HG03521 (cell line): ENCODE results near the gene RBM28.

Source experiments
- ATAC-seq: cut with Tn5 transposase; IDR thresholded peaks from one replicate; pipeline ENCODE4 v1.9.1; 2021; ENCODE audit warnings: mild to moderate bottlenecking, moderate library complexity; ENCODE audit not compliant: unreplicated experiment

Gene RBM28

DNA sequence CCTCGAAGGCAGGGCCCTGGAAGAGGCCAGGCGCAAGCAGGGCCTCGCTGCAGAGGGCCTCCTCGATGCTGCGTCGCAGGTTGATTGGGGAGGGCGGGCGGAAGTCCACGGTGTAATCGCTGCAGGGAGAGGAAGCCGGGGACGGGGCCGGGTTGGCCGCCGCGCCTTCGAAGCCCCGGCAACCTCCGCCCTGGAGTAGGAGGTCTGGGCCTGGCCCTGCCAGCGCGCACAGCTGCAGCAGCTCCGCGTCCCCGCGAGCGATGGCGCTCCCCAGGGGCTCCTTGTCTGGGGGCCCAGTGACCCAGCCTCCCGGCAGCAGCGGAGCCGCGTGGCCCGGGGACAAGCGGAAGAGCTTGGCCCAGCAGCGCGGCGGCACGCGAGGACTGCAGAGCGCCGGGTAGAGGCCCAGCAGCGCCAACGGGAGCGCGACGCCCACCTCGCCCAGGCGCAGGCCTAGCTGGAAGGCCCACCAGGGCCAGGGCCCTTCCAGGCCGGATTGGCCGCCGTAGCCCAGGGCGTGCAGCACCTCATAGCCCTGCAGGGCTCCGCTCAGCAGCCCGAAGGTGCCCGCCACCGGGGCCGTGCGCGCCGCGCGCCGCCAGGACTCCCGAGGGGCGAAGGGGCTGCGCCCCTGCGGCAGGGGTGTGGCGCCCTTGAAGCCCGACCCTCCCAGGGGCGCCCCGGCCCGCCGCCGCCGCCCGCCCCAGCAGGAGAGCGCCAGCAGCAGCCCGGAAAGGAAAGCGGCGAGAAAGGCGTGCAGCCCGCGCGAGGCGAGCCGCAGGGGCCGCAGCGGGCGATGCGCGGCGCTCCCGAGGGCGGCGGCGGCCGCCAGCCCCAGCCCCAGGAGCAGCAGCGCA is 7.8 kb upstream of the RBM28 start:
- no peak for ATAC-seq

DNA sequence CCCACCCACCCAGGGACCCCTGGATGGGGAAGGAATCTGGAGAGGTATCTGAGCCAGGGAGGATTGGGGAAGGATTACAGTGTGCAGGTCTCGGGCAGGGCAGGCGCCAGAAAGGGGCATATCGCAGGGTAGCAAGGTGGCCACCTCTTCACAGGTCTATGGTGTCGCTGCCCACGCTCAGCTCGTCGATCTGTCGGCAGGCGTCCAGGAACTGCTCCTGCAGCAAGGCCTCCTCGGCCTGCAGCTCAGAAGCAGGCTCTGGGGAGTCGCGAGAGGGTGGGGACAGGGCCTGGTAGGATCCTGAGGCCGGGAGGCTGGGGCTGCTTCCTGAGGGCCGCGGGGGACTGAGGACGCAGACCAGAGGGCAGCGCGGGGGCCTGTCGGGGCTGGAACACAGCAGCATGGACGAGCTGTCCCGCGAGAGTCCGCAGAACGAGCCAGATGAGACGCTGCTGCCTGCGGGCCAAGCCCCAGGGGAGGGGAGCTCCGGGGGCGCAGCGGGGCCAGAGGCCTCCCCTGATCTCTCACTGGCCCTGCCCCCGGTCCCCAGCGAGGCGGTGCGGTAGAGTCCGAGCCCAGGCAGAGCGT is 7.1 kb upstream of the RBM28 start:
- no peak for ATAC-seq

DNA sequence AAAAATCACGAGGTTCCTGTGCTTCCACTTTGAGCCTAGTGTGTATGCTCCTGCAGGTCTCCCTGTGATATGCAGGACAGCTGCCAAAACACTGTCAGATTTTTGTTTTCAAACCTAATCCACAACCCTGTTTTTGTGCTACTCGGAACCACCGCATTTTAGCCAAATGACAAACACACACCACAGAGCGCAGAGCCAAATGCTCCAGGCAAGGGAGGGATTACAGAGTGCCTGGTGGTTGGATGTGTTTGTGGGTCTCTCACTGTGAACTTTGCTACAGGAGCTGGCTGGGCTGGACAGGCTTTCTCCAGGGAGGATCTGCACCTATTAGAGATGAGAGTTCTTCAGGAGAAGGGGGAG is 5.7 kb upstream of the RBM28 start:
- no peak for ATAC-seq

DNA sequence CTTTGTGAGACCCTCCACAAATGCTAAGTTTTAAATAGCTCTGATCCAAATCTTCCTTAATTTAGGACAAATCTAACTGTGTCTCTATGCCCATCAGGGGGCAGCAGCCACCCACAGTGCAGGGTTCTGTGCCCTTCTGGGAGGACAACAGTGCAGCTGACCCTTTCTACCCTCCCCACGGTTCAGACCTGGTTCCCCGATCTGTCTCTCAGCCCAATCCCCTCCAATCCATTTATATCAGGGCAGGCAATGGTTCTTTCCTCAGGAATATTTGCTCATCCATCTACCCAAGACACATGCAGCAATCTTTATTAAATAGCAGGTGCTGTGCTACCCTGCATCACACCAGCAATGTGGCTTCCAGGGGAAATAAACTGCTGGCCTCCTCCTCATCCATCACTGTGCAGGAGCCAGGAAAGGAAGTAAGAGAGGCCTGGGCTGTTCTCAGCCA is 4.0 kb upstream of the RBM28 start:
- no peak for ATAC-seq

DNA sequence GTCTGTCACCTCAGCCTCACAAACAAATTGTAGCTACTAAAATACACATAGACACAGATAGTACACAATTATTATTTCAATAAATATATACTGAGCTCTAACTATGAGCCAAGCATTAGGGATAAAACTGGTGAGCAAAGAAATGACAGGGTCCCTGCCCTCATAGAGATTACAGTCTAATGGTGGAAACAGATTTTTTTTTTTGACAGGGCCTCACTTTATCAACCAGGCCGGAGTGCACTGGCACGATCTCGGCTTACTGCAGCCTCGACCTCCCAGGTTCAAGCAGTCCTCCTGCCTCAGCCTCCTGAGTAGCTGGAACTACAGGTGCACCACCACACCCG is 695 bp upstream of the RBM28 start:
- no peak for ATAC-seq

DNA sequence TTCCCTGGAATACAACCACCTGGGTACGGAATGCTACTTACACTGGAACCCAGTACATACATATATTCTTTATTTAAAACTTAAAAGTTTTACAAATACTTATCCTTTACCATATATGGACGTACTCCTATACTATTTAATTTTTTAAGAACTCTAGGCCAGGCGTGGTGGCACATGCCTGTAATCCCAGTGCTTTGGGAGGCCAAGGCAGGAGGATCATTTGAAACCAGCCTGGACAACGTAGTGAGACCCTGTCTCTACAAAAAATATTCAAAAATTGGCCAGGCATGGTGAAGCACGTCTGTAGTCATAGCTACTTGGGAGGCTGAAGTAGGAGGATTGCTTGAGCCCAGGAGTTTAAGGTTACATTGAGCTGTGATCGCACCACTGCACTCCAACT is 2.0 kb downstream of the RBM28 start:
- ATAC-seq: no peak

DNA sequence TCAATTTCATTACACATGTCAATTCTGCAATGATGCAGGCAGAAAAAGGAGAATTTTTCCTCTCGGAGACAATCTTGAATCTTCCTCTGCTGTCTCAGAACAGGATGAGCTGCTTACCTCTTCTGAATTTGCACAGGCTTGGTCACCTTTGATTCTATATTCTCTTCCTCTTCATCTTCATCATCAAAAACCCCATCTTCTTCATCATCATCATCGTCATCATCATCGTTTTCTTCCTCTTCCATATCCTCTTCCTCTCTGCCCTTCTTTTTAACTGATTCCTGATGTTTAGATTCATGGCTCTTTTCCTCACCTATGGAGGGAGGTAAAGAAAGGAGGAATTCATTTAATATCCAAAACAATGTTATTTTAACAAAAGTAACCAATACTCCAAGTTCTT is 8.0 kb downstream of the RBM28 start:
- ATAC-seq: no peak

DNA sequence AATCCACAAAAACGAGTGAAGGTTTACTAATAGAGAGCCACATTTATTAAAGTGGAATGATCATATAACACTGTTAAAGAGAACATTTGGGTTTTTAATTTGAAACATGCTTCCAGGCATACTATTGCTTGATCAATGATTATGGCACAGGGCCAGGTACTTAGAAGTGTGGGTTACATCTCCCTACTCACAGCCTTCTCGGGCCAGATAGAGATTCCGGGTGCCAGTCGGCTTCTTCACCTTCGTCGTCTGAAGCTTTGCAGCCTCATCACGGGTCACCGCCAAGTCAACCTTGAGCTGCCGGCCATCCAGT is 19.4 kb downstream of the RBM28 start:
- ATAC-seq: no peak

DNA sequence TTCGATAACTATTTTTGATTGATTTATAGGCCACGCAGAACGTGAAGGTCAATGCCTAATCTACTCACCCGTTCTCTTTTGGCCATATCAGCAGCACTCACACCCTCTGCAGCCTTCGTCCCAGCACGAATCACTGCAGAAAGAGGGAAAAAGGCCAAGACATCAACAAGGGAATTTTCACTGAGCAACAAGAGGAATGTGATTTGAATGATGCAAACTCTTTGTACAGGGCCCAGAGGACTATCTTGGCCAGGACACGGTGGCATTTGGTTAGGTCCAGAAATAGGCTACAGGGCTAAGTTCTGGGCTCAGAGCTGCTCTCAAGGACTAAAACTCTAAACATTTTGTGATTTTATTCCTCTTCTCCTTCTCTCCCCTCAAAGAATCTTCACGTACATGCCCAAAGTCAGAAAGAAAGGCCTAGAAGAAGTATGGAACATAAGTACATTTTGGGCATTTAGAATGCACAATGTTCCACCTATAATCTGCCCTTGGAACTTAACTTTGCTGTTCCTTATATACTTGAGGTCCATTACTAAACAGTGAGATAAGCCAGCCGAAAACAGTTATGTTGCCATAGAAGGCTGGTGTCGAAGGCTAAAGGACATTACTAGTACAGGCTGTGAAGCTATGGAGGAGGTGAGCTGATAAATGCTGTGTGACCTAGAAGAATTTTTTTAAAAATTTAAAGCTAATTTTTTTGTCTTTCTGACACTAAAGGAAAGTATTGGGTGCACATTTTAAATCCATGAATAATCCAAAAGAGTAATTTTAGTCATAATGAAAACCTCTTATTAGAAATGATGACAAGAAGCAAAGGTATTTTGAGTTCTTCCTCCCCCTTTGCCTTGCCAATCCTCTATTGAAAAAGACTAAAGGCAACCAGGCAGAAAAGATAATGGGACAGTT is 20.0 kb downstream of the RBM28 start:
- no peak for ATAC-seq

DNA sequence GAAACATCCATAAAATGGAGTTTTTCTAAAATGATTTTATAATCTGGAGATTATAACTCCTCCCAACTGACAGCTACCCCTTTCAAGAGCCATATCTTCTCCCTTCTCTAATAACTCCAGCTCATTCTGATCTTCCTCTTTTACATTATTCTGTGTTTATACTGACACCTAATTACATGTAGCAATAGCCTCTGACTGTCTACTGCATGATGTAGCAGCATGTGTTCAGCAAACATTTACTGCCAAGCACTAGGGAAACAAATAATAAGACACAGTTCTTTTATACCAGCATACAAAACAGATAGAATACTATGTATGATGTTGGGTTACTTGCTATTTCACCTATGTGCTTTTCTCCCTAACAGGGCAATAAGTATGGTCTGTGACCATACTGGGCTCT is 20.7 kb downstream of the RBM28 start:
- no peak for ATAC-seq

DNA sequence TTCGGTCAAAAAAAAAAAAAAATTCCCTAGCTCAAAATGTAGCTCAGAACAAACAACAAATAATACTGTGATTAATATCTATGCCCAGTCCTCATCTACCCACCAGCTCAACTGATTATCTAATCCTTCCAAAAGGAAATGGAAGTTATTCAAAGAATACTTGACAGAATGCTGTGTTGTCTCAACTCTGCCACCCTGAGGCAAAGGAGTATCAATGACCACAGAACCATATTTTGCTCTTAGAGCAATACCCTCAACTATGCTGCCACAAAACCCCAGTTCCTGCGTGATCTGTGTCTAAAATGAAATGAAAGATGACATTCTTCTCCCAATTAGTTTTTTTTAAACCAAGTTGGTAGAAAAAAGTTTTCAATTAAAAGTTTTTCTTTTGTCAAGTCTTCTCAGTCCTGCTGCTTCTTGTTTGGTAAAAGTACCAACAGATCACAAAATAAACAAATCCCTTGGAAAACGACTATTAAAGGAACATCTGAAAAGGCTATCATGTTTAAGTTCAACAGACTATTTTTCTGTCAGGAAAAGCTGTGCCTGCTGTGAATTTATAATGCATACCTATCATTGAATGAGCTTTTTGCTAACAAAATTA is 21.6 kb downstream of the RBM28 start:
- no peak for ATAC-seq

DNA sequence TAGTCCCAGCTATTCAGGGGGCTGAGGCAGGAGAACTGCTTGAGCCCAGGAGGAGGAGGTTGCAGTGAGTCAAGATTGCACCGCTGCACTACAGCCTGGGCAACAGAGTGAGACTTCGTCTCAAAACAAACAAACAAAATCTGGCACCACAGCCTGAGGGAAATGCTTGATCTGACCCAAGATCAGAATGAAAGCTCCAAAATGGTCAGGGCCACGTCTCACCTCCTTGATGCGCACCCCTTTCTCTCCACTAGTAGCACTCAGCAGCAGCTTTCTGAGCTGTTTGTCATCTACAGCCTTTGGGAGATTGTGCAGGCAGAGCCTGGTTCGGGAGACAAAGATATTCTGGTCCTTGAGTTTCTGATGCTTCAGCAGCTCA is 22.7 kb downstream of the RBM28 start:
- ATAC-seq: no peak

DNA sequence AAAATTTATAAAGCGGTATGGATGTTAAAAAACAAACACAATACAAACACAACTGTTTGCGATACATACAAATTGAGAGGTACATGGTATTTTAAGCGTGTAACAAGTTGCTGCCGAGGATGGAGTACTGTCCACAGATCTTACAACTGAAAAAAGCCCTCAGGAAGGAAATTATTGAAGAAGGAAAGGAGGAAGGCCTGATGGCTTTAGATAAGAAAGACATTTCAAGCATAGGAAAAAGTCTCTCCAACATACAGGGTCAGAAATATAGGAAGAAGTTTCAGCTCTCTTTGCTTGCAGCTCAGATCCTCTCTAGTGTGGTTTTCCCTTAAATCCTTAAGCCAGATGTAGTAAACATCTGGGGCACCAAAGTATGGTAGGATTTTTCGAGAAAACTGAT is 25.0 kb downstream of the RBM28 start:
- no peak for ATAC-seq

DNA sequence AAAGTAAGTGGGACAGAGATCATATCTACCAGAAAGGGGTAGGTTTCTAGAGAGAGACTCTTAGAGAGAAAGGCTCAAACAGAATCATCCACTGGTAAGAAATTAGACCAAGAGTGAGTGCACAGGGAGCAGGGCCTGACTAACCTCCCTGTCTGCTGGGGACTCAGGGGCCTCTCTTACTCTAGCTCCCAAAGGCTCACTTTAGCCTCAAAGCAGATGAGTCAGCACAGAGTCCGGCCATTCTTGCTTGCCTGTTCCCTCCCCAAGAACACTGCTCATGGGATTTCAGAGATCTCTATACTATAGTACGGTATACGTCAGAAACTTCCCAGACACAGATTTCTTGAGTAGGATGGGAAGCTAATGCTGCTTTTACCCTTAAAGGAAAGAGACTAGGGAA is 32.7 kb downstream of the RBM28 start:
- ATAC-seq: no peak

DNA sequence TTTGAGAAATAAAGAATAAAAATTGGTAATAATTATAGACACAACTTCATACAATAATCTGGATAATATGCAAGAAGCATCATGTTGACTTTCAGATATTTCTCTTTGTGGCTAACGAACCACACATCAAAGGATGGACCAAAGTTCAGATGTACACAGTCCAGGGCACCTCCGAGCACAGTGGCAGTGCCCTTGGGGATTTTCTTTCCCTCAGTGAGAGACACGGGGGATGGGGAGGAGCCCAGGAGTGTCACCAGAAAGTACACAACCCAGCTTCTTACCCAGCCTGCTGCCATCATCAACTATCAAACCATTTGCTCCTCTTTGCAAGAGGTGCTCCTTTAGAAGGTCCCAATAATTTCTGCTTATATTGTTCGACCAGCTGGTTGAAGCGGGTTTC is 33.2 kb downstream of the RBM28 start:
- no peak for ATAC-seq

DNA sequence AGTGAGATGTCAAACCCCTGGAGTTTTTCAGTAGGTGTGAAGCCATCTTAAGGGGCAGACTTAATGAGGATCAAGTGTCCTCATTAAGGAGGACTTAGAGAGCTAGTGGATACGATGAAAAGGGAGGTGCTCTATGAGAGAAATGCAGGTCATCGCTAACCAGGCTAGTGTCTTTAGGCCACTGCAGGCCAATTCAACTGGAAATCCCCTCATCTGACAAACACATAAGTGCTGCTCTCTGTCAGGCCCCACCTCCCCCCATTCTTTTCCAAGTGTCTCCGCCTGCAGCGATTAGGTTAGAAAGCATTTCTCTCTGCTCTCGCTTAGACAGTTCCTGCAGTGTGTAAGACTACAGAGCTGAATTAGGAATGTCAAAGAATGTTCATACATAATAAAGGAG is 33.7 kb downstream of the RBM28 start:
- no peak for ATAC-seq

DNA sequence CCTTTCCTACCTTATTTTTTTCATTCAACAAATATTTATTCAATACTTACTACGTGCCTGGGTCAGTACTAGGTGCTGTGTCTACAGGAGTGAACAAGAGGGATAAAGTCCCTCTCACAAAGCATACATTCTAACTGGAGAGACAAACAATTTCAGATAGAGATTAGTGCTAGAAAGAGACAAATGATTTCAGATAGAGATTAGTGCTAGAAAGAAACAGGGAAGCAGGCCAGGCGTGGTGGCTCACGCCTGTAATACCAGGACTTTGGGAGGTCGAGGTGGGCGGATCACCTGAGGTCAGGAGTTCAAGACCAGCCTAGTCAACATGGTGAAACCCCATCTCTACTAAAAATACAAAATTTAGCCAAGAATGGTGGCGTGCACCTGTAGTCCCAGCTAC is 34.6 kb downstream of the RBM28 start:
- no peak for ATAC-seq

DNA sequence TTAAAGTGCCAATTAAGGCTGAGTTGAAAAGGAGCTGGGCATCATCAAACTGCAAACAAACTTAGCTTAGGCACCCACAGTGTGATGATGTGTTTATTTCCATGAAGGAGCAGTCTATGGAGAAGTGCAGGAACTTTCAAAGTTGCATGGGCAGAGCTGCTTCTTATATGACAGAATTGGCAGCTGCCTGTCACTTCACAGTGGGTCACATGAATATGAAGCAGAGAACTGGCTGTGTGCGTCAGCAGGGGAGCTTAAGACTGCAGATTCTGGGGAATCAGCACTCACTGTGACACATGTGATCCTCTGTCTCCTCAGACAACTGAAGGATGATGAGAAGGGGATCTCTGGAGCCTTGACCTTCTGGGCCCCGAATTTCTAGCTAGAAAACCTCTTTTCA is 36.6 kb downstream of the RBM28 start:
- ATAC-seq: no peak

DNA sequence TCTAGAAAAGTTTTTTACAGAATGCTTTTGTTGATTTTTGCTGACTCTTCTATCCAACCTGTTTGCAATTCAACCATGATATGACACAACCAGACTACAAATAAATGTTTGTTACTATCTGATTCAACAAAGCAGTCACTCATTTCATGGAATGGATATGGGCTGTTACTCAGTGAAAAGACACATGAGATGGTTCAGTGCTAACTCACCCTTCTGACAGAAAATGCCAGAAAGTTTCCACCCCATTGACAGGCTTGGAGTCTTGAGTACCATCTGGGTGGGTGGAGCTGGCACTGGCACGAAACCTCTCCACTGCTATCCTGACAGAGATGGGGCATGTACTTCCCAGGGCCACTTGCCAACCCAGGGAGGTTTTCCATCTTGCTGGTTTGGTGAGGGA is 39.5 kb downstream of the RBM28 start:
- no peak for ATAC-seq

DNA sequence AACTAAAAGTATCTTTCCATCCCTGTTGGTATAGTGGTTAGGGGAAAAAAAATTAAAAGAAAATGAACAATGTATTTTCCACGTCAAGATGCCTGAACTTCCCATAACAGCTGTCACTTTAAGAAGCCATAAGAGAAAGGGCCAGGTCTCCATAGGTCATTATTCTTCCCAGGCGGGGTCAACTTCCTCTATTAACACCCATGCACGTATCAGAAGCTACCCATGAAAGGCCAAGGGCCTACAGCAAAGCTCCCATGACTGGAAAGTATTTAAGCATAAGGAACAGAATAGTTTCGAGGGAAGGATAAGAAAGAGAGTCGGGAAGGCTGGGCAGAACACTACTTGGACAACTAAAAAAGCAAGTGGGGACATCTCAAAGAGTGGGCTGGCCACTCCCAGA is 40.1 kb downstream of the RBM28 start:
- ATAC-seq: no peak

DNA sequence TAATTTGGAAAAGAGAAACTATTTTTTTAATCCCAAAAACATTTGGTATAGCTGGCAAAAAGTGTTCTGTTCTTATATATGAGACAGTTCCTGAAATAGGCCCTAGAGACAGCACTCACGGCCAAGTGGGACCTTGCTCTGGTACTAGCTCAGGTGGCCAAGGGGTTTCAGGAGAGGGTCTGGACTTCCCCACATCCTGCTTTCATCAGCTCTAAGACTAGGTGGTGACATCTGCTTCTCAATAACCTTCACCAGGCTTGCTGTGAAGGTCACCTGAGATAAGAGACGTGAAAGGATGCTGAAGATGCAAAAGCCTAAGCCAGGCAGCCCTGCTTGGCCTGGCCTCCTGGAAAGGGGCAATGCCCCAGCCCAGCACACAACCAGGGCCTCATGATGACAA is 40.6 kb downstream of the RBM28 start:
- ATAC-seq: no peak

DNA sequence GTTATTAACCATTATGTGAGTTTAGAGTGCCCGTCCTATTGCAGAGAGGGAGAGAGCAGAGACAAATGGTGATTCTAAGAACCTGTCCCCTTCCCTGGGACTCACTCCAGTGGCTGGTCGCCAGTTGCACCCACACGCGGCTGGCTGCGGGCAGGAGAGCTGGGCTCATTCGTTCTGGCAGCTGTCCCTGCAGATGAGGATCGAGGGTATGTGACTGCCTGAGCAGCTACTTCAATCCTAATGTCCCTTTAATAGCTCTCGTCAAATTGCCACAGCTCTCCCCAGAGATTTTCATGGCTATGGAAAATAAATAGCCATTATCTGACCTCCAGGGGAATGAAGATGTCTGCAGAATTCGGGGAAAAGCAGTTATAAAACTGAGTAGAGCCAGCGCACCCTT is 41.6 kb downstream of the RBM28 start:
- no peak for ATAC-seq
